Glutamatergic neuron (in vitro differentiated cells): Measurements from ENCODE around the gene MFSD6. TPM values are rescaled to one million over a fixed set of nuclear protein-coding genes. Genes with fewer than 3 reads are reported as not detected.

Experiments used
- DNase-seq: peaks from one replicate; pipeline ENCODE4 v3.0.0; 2022
- H3K27ac Mint-ChIP-seq: one replicate; pipeline ENCODE4 v1.8.0; 2020; ENCODE audit warnings: mild to moderate bottlenecking, mixed read lengths, inconsistent platforms; ENCODE audit not compliant: unreplicated experiment
- H3K27me3 Mint-ChIP-seq: one replicate; pipeline ENCODE4 v1.8.0; 2020; ENCODE audit warnings: mild to moderate bottlenecking, moderate library complexity, mixed read lengths, inconsistent platforms; ENCODE audit not compliant: unreplicated experiment
- H3K36me3 Mint-ChIP-seq: one replicate; pipeline ENCODE4 v1.8.0; 2020; ENCODE audit warnings: mild to moderate bottlenecking, mixed read lengths, inconsistent platforms; ENCODE audit not compliant: unreplicated experiment
- H3K4me1 Mint-ChIP-seq: one replicate; pipeline ENCODE4 v1.8.0; 2020; ENCODE audit warnings: mild to moderate bottlenecking, low read depth, mixed read lengths, inconsistent platforms; ENCODE audit not compliant: unreplicated experiment
- H3K4me3 Mint-ChIP-seq: one replicate; pipeline ENCODE4 v1.8.0; 2020; ENCODE audit warnings: mild to moderate bottlenecking, mixed read lengths, inconsistent platforms; ENCODE audit not compliant: unreplicated experiment
- H3K9me3 Mint-ChIP-seq: one replicate; pipeline ENCODE4 v1.8.0; 2020; ENCODE audit warnings: mild to moderate bottlenecking, moderate library complexity, mixed read lengths, inconsistent platforms; ENCODE audit not compliant: unreplicated experiment
- total RNA-seq: library from RNA; stranded (reverse); fragmentation: NEBNext Ultra II Directional; extraction: Animal tissue kit (Norgen Biotek cat#: 25700); gene quantifications from one replicate; pipeline ENCODE4 v1.2.1, GENCODE V29; 2021; ENCODE audit not compliant: unreplicated experiment
- TF ChIP-seq, protein P1 (sequence below): fragments of 200-600 bp; sonication (generic); IDR thresholded peaks from one replicate; pipeline ENCODE4 v1.5.0; 2021; ENCODE audit not compliant: partially characterized antibody, unreplicated experiment

The MFSD6 gene
- total RNA-seq, 1 donor from 2014 or later, result 31.0 TPM

DNA sequence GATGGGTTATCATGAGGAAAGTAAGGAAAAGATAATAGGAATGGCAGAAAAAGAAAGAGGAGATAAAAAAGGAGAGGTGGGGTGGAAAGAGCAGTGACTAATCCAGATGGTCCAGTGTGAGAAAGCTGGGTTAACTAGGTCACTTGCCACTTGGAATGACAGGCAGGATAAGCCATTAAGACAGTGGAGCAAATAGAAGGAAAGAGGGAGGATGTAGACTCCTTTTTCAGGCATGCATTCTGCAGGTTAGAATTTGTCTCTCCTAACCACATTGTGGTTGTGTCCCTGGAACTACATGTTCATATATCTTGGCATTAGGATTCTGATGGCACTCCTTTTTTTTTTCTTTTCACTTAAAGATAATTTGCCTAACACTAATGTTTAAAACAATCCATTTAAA, 139.7 kb downstream of the MFSD6 start:
- no peak overlapping the region for H3K4me3 Mint-ChIP-seq
- H3K27ac Mint-ChIP-seq, result no peak overlapping the region
- no peaks in the 10 kb centered on the region for H3K27me3 Mint-ChIP-seq
- H3K36me3 Mint-ChIP-seq, result no peaks in the 10 kb centered on the region
- TF ChIP-seq, protein P1, sequence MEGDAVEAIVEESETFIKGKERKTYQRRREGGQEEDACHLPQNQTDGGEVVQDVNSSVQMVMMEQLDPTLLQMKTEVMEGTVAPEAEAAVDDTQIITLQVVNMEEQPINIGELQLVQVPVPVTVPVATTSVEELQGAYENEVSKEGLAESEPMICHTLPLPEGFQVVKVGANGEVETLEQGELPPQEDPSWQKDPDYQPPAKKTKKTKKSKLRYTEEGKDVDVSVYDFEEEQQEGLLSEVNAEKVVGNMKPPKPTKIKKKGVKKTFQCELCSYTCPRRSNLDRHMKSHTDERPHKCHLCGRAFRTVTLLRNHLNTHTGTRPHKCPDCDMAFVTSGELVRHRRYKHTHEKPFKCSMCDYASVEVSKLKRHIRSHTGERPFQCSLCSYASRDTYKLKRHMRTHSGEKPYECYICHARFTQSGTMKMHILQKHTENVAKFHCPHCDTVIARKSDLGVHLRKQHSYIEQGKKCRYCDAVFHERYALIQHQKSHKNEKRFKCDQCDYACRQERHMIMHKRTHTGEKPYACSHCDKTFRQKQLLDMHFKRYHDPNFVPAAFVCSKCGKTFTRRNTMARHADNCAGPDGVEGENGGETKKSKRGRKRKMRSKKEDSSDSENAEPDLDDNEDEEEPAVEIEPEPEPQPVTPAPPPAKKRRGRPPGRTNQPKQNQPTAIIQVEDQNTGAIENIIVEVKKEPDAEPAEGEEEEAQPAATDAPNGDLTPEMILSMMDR, result no peak
- DNase-seq, result no peak
- H3K9me3 Mint-ChIP-seq, result no peaks in the 10 kb centered on the region
- no peaks in the 10 kb centered on the region for H3K4me1 Mint-ChIP-seq

DNA sequence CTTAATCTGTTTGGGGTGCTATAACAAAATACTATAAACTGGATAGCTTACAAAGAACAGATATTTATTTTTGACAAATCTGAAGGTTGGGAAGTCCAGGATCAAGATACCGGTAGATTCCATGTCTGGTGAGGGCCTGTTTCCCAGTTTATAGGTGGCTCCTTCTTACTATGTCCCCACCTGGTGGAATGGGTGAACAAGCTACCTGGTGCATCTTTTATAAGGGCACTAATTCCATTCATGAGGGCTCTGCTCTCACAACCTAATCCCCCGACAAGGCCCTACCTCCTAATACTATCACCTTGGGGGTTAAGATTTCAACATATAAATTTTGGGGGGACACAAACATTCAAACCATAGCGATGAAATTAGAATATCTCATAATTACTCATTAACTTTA, 142.0 kb downstream of the MFSD6 start:
- Mint-ChIP-seq H3K27ac (no peak overlapping the region), H3K36me3 (no peaks in the 10 kb centered on the region), H3K4me1 (peaks cover 3% of the 10 kb centered on the region), H3K9me3 (no peaks in the 10 kb centered on the region), H3K27me3 (no peaks in the 10 kb centered on the region), H3K4me3 (no peak overlapping the region)
- DNase-seq, result no peak
- TF ChIP-seq, protein P1, result no peak

Other genes with a start within 250 kb of the MFSD6 start
- 22.0 TPM for gene HIBCH, start 88.5 kb upstream of the MFSD6 start, total RNA-seq
- gene INPP1, start 64.8 kb upstream of the MFSD6 start, total RNA-seq, result 41.7 TPM
- gene NEMP2, start 126.4 kb downstream of the MFSD6 start, total RNA-seq, result 2.1 TPM
- 12.2 TPM for gene NAB1, start 240.7 kb downstream of the MFSD6 start, total RNA-seq